NCI-H128 (cell line): ENCODE data around the gene THOP1.

ENCODE experiments used
- DNase-seq: peaks from one replicate; lab custom pipeline; 2025; ENCODE audit not compliant: unreplicated experiment; lab: John Stamatoyannopoulos, UW

The THOP1 gene

DNA sequence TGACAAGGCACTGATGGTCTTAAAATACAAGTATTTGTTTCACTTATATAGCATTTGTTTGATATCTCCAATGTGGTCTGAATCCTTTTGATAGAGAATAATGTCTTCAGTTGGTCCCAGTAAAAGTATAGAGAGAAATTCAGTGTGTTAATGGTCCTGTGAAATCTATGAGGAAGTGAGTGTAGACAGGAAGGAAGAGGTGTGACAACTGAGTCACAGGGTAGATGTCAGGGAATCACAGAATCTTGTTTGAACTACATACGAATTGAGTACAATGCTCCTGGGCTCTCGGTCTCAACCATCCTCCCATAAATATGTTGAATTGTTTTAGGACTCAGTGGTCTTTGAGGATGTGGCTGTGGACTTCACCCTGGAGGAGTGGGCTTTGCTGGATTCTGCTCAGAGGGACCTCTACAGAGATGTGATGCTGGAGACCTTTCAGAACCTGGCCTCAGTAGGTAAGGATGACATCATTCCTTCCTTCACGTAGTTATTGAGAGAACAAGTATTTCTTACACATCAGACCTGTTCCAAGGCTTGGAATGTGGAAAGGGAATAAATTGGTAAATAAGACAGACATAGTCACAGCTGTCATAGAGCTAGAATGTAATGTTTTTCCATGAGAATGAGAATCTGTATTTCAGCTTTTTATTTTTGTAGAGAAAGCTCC lies 65.1 kb downstream of the THOP1 start:
- no peak for DNase-seq

DNA sequence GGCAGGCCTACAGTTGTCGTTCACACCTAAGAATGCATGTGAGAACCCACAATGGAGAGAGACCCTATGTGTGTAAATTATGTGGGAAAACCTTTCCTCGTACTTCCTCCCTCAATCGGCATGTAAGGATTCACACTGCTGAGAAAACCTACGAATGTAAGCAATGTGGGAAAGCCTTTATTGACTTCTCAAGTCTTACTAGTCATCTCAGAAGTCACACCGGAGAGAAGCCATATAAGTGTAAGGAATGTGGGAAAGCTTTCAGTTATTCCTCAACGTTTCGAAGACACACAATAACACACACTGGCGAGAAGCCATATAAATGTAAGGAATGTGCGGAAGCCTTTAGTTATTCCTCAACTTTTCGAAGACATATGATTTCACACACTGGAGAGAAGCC lies 67.3 kb downstream of the THOP1 start:
- DNase-seq = no peak

DNA sequence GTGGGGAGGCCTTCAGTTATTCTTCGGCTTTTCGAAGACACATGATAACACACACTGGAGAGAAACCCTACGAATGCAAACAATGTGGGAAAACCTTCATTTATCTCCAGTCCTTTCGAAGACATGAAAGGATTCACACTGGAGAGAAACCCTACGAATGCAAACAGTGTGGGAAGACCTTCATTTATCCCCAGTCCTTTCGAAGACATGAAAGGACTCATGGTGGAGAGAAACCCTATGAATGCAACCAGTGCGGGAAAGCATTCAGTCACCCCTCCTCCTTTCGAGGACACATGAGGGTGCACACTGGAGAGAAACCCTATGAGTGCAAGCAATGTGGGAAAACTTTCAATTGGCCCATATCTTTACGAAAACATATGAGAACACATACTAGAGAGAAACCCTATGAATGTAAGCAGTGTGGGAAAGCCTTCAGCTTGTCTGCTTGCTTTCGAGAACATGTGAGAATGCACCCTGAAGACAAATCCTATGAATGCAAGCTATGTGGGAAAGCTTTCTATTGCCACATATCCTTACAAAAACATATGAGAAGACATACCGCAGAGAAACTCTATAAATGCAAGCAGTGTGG lies 67.8 kb downstream of the THOP1 start:
- no peak for DNase-seq

DNA sequence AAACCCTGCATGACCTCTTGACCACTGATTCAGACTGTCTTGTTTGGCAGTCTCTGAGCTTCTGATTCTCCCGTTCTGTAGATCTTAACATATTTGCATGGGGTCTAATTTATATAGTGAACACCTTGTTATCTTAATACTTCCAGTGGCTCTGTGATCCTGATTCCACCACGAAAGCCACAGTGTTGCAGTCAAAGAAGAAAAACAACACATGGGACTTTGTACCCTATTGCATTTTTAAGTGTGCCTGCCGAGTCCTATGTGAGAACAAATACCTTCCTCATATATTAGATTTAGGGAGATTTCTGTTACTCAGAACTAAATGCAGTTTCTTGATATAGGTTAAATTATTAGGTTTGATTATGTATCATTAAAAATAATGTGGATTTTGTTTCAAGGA lies 69.5 kb downstream of the THOP1 start:
- DNase-seq = no peak

DNA sequence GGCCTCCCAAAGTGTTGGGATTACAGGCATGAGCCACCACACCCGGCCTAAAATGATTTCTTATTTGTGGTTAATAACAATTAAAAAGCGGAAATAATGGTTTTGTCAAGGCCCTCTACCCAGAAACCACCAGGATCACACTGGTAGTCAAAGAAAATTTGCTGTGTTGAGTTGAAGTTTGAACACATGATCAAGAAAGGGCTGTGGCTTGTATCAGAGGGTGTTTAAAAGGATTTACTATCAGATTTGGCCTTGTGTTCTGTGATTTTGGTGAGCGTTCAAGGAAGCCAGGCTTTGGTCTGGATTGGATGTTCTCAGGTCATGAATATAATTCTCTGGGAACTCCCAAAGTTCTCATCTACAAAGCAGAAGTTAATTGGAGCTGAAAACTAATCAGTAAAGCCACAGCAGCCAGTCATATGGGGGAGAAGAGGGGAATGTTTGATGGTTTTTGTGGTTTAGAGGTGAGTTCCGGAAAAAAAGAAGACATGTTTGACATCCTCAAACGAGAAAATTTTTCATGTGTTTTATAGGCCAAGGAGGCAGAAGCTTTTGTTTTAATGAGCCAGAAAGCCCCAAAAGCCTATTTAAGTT lies 71.3 kb downstream of the THOP1 start:
- DNase-seq = no peak

DNA sequence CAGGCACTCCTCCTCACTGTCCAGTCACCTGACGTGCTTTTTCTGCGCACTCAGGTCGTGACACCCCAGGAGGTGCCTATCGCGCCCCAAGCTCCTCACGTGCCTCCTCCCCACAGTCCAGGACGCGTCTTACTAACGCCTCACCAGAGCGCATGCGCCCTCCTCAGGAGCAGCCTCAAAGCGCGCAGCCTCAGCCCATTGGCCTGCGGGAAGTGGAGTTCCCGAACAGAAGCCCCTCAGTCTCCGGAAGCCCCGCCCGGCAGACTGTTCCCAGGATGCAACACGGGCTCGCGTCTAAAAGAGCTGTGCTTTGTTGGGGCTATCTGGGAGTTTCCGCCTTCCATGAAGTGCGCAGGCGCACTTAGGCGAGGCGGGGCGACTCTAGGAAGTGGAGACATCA lies 73.6 kb downstream of the THOP1 start:
- no peak for DNase-seq

DNA sequence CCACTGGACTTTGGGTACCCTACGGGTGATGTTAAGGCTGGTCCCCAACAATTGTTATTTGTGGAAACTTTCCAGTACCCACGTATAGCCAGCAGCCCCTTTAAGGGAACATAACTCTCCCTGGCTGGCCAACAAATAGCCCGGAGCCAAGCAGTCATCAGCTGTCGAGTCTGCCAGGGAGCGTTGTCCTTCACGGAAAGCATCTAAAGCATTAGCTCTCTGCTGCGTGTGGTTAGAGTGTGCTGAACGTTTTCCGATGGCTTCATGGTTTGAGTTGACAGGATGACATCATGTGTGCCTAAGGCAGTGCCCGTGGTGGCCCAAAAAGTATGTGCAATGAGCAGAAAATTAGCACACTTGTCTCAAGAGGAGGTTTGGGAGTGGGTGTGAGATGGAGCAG lies 78.5 kb downstream of the THOP1 start:
- no peak for DNase-seq
